ENCODE measurements around the gene LTBR.

The LTBR gene

DNA sequence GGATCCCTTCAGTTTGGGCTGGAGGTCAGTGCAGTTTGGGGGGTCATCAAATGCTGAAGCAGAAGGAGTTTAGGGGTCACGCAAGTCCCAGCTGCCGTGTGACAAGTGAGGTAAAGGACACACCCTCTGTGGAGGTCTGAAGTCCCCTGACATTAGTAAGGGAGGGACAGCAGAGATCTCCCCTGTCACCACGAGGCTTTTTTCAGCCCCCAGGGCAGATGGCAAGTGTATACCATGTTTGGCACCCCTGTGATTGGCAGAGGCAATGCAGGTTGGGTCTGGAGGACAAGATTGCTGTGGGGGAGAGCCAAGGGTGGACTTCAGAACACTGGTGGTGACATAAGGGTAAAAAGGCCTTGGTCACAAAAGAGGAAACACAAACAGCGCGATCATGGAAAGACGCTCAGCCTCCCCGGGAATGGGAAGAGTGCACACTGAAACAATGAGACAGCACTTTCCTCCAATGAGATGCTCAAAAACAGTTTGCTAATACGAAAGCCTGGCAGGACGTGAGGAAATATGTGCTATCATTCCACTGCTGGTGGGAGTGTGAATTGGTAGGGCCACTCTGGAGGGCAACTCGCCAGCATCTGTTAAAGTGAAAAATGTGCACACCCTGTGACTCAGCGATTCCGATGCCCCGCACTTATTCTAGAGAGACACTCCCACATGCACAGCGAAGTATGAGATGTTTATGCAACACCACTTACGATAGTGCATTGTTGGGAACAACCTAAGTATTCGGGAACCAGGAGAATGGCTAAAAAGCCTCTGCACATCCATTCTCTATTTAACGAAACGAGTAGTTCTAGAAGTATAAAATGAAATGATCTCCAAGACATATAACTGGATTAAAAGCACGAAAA, 46.4 kb downstream of the LTBR start:
- DNase-seq: peak; percentile 59

DNA sequence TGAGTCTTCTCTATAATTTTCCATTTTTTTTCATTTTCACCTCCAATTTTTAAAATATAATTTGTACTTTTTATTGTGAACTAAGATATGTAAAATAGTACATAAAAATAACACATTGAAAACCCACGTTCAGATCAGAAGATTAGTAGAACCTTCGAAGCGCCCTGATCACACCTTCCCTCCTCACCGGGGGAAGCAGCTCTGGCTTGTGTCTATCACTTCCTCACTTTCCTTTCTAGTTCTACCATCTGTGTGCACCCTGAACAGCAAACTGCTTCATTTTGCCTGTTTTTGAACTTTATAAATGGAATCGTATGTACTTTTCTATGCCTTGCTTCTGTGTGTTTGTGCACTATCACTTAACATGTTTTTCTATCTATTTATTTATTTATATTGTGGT, 49.0 kb downstream of the LTBR start:
- no peak for DNase-seq

DNA sequence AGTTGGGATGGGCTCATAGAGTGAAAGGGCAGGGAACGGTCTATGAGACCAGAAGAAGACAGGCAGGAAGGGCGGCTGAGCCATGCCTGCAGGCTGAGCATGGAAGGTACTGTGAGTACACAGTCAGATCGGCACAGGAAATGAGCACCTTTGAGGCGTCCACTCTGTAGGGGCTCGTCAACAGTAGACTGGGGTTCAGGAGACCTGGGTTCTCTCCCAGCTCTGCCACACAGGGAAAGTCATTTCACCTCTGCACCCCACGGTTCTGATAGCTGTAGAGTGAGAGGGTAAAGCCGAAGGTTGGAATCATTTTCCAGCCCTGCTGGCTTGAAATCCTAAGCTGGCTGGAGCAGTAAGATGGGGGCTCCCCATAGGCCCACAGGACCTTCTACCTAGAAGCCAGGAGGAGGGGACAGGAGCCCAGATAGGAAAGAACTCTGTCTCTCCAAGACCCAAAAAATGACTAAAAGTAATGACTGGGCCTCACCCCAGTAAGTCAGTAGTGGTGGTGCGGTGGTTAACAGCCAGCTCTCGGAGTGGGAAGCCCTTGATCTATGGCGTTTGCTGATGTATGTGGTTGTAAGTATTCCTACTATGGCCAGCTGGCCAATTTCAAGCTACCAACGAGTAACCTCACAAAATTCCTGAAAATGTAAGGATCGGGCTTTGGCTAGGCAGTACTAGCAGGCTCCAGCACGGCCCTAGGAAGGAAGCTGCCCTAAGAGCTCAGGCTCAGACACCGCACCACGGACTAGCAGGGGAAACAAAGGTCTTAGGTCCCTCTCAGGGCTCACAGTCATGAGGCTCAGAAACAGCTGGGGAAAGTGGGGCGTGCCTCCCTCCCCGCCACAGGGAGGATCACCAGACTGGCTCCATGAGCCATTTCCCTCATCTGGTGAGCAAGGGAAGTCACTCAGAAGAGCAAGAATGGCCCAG, 50.5 kb downstream of the LTBR start:
- no peak for DNase-seq

DNA sequence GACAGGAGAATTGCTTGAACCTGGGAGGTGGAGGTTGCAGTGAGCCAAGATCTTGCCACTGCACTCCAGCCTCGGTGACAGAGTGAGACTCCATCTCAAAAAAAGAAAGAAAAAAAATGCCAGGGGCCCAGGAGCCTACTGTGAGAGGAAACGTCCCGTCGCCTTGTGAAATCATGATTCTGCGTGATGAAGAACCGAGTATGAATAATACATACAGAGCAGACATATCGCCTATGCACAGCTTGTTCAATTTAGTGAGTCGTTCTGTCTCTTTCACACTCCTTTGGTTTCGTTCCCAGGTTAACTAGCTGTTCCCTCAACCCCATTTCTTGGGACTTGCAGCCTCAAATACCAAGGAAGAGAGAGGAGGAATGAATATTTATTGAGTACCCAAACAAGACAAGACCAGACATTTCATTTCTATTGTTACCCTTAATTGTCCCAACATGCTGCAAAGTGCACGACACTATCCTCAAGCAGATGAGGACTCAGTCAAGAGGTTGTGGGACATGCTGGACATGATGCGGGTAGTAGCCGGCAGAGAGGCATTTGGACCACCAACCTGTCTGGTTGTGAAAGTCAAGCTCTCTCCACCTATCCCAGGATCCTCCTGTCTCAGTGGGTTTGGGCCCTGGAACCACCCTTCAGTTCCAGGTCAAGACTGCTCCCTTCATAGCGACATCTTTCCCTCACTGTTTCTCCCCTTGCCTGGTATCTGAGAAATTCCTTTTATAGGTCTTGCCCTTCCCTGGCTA, 52.2 kb downstream of the LTBR start:
- no peak for DNase-seq

DNA sequence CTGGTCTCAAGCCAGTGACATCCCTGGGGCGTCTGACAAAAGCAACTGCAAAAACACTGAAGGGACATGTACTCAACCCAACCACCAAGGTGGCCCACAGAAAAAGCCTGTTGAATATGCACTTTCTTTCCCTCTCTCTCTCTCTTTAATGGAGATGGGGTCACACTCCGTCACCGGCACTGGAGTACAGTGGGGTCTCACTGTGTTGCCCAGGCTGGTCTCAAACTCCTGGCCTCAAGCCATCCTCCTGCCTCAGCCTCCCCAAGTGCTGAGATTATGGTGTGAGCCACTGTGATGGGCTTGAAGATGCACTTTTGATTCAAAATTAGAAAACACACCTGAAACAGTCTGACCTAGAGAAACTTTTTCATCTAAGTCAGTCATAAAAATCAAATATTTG, 53.6 kb downstream of the LTBR start:
- no peak for DNase-seq

DNA sequence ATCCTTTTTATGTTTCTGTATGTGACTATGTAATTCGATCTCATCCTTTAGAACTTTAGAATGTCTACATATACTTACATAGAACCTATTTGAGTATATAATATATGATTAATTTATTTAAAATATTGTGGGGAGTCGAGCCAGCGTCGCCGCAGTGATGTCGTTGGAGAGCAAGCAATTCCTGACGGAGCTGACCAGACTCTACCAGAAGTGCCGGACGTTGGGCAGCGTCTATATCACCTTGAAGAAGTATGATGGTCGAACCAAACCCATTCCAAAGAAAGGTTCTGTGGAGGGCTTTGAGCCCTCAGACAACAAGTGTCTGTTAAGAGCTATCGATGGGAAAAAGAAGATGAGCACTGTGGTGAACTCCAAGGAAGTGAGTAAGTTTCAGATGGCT, 54.4 kb downstream of the LTBR start:
- DNase-seq: no peak

DNA sequence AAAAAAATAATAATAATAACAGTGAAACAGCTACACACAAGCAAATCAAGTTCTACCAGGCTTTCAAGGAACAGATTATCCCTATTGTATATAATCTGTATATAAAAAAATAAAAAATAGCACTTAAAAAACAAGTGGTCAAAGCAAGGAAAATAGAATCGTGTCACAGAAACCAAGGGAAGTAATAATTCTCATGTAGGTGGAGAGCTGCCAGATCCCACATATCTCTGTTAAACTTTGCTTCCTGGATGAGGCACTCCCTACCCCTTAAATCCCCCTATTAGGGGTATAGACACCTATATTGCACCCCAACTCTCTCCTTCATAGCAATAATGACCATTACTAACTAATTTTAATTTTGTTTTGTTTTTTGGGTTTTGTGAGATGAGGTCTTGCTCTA, 56.4 kb downstream of the LTBR start:
- no peak for DNase-seq
